BJ (cell line): ENCODE measurements around the gene DGUOK. TPM values are rescaled to one million over a fixed set of nuclear protein-coding genes. Genes with fewer than 3 reads are reported as not detected.

ENCODE experiments used
- CTCF ChIA-PET: fragments of 350-600 bp; formaldehyde crosslinking; extraction: SDS; loops from one replicate; lab custom pipeline; 2021; ENCODE audit warnings: antibody characterized with exemption, inconsistent platforms; lab: Yijun Ruan, JAX
- POLR2A ChIA-PET: fragments of 300-600 bp; sonication (Branson Sonifier 250); formaldehyde crosslinking; extraction: SDS; loops from one replicate; lab custom pipeline; 2021; ENCODE audit warnings: antibody characterized with exemption; lab: Charles Lee
- DNase-seq: peaks from one replicate; pipeline ENCODE4 v3.0.0-alpha.2; 2011; ENCODE audit warnings: low read depth
- H3K27me3 ChIP-seq: 2 replicates; pipeline ENCODE4 v1.6.0; 2011; ENCODE audit warnings: low read length; ENCODE audit not compliant: control insufficient read depth, insufficient read depth
- H3K36me3 ChIP-seq: 2 replicates; pipeline ENCODE4 v1.5.1; 2011; ENCODE audit warnings: low read length; ENCODE audit not compliant: control insufficient read depth, insufficient read depth
- H3K4me3 ChIP-seq: 2 replicates; pipeline ENCODE4 v1.5.1; 2011; ENCODE audit warnings: low read depth, mild to moderate bottlenecking, control low read depth, low read length
- polyA plus RNA-seq: library from polyadenylated mRNA; depleted of rRNA; stranded (reverse); fragments of >200 nt; gene quantifications from 2 replicates; pipeline ENCODE4 v1.2.3, GENCODE V29; 2011
- TF ChIP-seq, protein P1 (sequence below): IDR thresholded peaks from 2 replicates; pipeline ENCODE4 v1.5.1; 2011; ENCODE audit warnings: low read depth, mild to moderate bottlenecking, control low read depth, inconsistent platforms, low read length, moderate library complexity; ENCODE audit not compliant: insufficient read depth

The DGUOK gene
- polyA plus RNA-seq, 1 experiment: 79.8 TPM

DNA sequence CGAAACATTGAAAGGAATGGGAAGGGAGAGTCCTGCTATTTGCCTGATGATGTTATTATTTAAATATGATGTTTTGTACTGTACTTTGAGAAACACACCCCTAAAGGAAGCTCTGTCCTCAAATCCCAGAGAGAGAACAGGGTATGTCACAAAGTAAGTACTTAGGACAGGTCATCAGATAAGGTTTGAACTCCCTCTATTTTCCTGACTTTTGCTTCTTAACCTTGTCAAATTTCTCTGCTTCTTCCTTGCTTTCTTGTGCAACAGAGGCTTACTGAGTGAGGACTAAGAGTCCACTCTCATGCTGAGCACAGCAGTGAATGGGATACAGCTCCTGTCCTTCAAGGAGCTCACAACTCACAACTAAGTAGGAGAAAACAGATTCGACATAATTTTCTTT lies 3.7 kb downstream of the DGUOK start:
- POLR2A ChIA-PET: interaction anchor here (0.6 kb wide), 1 partner anchor 46 kb away, joined by 8 read pairs; no protein-coding TSS in a partner anchor

GRCh38 chr2:73931531-73932500 lies 5.1 kb downstream of the DGUOK start:
- TF ChIP-seq, protein P1, sequence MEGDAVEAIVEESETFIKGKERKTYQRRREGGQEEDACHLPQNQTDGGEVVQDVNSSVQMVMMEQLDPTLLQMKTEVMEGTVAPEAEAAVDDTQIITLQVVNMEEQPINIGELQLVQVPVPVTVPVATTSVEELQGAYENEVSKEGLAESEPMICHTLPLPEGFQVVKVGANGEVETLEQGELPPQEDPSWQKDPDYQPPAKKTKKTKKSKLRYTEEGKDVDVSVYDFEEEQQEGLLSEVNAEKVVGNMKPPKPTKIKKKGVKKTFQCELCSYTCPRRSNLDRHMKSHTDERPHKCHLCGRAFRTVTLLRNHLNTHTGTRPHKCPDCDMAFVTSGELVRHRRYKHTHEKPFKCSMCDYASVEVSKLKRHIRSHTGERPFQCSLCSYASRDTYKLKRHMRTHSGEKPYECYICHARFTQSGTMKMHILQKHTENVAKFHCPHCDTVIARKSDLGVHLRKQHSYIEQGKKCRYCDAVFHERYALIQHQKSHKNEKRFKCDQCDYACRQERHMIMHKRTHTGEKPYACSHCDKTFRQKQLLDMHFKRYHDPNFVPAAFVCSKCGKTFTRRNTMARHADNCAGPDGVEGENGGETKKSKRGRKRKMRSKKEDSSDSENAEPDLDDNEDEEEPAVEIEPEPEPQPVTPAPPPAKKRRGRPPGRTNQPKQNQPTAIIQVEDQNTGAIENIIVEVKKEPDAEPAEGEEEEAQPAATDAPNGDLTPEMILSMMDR: no peak
- ChIA-PET POLR2A (no interaction called here), CTCF (no interaction called here)
- H3K36me3 ChIP-seq: peaks cover 5% of the 10 kb centered on the region
- H3K27me3 ChIP-seq: no peaks in the 10 kb centered on the region
- DNase-seq: no peak
- no peak overlapping the region for H3K4me3 ChIP-seq

More for the DNA sequence above, 3.7 kb downstream of the DGUOK start:
- Histone ChIP-seq H3K27me3 (no peaks in the 10 kb centered on the region), H3K36me3 (peaks cover 3% of the 10 kb centered on the region; the same call in 1 of the 2 replicates), H3K4me3 (no peak overlapping the region)
- no peak for DNase-seq
- TF ChIP-seq, protein P1: no peak
- CTCF ChIA-PET: no interaction called here

GRCh38 chr2:73933194-73933593 lies 6.5 kb downstream of the DGUOK start:
- Histone ChIP-seq H3K36me3 (peaks cover 5% of the 10 kb centered on the region), H3K4me3 (no peak overlapping the region), H3K27me3 (no peaks in the 10 kb centered on the region)
- TF ChIP-seq, protein P1: no peak
- ChIA-PET CTCF (no interaction called here), POLR2A (interaction anchor here (0.6 to 0.7 kb wide), 2 partner anchors 234 to 594 kb away, joined by 4 to 9 read pairs; no protein-coding TSS in a partner anchor)
- DNase-seq: no peak

DNA sequence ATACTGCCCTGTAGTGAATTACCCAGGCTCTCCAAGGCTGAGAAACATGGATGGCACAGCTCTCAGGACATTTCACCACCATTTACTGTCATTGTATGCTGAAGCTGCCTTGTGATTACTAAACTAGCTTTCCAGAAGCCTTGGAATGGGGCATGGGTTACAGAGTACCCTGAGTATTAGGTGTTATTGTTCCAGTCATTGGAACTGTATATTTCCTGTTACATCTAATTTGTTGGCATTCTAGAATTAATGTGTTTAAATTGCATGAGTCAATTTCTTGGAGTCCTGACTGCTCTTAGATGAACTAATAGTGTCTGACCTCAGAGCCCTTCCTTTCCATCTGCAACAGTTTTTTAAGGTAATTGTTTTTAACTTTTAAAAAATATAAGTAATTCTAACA lies 9.0 kb downstream of the DGUOK start:
- no peak for DNase-seq
- ChIA-PET POLR2A (no interaction called here), CTCF (interaction anchor here (1.2 to 1.3 kb wide), 2 partner anchors 11 to 52 kb away, joined by 3 to 4 read pairs; no protein-coding TSS in a partner anchor)
- Histone ChIP-seq H3K4me3 (no peak overlapping the region), H3K36me3 (peaks cover 5% of the 10 kb centered on the region), H3K27me3 (no peaks in the 10 kb centered on the region)
- TF ChIP-seq, protein P1: no peak

- TF ChIP-seq, protein P1: no peak
- CTCF ChIA-PET: interaction anchor here (1.6 to 2.1 kb wide), 2 partner anchors 113 to 210 kb away, joined by 3 to 6 read pairs; partner anchors contain the start of gene BOLA3
- no peaks in the 10 kb centered on the region for H3K27me3 ChIP-seq
- H3K4me3 ChIP-seq: no peak overlapping the region
- POLR2A ChIA-PET: no interaction called here
- DNase-seq: no peak
- peaks cover 5% of the 10 kb centered on the region for H3K36me3 ChIP-seq
These were observed 10.6 kb downstream of the DGUOK start for GRCh38 chr2:73937103-73937885.
